Mesenchymal stem cell (in vitro differentiated cells and primary cell): ENCODE data around the gene CERS5.

ENCODE experiments used
- DNase-seq: peaks from one replicate; pipeline ENCODE4 v3.0.0-alpha.2; 2013
- H2AFZ ChIP-seq: one replicate; pipeline ENCODE4 v1.6.1; 2013; ENCODE audit warnings: low read depth, mild to moderate bottlenecking, control low read depth, inconsistent platforms, low read length, moderate library complexity
- H2AK5ac ChIP-seq: 2 replicates; pipeline ENCODE4 v1.6.1; 2013; ENCODE audit warnings: low read length, moderate library complexity, mild to moderate bottlenecking, inconsistent platforms; ENCODE audit not compliant: severe bottlenecking
- H2BK120ac ChIP-seq: one replicate; pipeline ENCODE4 v1.6.1; 2013; ENCODE audit warnings: low read depth, mild to moderate bottlenecking, inconsistent platforms, low read length, moderate library complexity
- H2BK12ac ChIP-seq, 2 experiments: one replicate each; pipeline ENCODE4 v1.6.1; 2013; ENCODE audit warnings: inconsistent platforms in 2 of 2, low read length in 2 of 2, mild to moderate bottlenecking in 2 of 2, moderate library complexity in 2 of 2, control low read depth in 1 of 2
- H2BK15ac ChIP-seq: one replicate; pipeline ENCODE4 v1.6.1; 2013; ENCODE audit warnings: mild to moderate bottlenecking, low read depth, inconsistent platforms; ENCODE audit not compliant: poor library complexity, severe bottlenecking
- H2BK5ac ChIP-seq: 2 replicates; pipeline ENCODE4 v1.6.1; 2013; ENCODE audit warnings: low read depth, mild to moderate bottlenecking, low read length, control low read depth, inconsistent platforms; ENCODE audit not compliant: poor library complexity, severe bottlenecking
- H3K14ac ChIP-seq, 2 experiments: one replicate each; pipeline ENCODE4 v1.6.1; 2013; ENCODE audit warnings: inconsistent platforms in 2 of 2, low read length in 2 of 2, control low read depth in 1 of 2, mild to moderate bottlenecking in 1 of 2, moderate library complexity in 1 of 2
- H3K18ac ChIP-seq, 2 experiments: one replicate each; pipeline ENCODE4 v1.6.1; 2013; ENCODE audit warnings: inconsistent platforms in 2 of 2, low read length in 2 of 2, control low read depth in 1 of 2, low read depth in 1 of 2, mild to moderate bottlenecking in 1 of 2
- H3K23ac ChIP-seq, 2 experiments: one replicate each; pipeline ENCODE4 v1.6.1; 2013; ENCODE audit warnings: inconsistent platforms in 2 of 2, low read length in 2 of 2, mild to moderate bottlenecking in 2 of 2, moderate library complexity in 2 of 2, control low read depth in 1 of 2
- H3K27ac ChIP-seq: 2 replicates; pipeline ENCODE4 v1.5.1; 2013; ENCODE audit warnings: mild to moderate bottlenecking, moderate library complexity, low read length, control low read depth, inconsistent platforms; ENCODE audit not compliant: poor library complexity, severe bottlenecking
- H3K27me3 ChIP-seq, 2 experiments: 2 replicates each; pipeline versions ENCODE4 v1.6.1 to v1.7.0; 2013; ENCODE audit warnings: low read length in 2 of 2, mild to moderate bottlenecking in 2 of 2, moderate library complexity in 2 of 2, control low read depth in 1 of 2, inconsistent platforms in 1 of 2; ENCODE audit not compliant: control insufficient read depth in 1 of 2, insufficient read depth in 1 of 2
- H3K36me3 ChIP-seq, 2 experiments: 2 replicates each; pipeline versions ENCODE4 v1.6.1 to v1.7.0; 2013; ENCODE audit warnings: low read length in 2 of 2, control low read depth in 1 of 2, inconsistent platforms in 1 of 2, low read depth in 1 of 2, mild to moderate bottlenecking in 1 of 2; ENCODE audit not compliant: insufficient read depth in 2 of 2, control insufficient read depth in 1 of 2
- H3K4ac ChIP-seq, 2 experiments: one replicate each; pipeline ENCODE4 v1.6.1; 2013; ENCODE audit warnings: inconsistent platforms in 2 of 2, low read length in 2 of 2, mild to moderate bottlenecking in 2 of 2, moderate library complexity in 2 of 2, control low read depth in 1 of 2, low read depth in 1 of 2
- H3K4me1 ChIP-seq: 2 replicates; pipeline ENCODE4 v1.6.1; 2013; ENCODE audit warnings: low read depth, low read length, control low read depth; ENCODE audit not compliant: control insufficient read depth, insufficient read depth
- H3K4me2 ChIP-seq: 2 replicates; pipeline ENCODE4 v1.6.1; 2013; ENCODE audit warnings: low read length, mild to moderate bottlenecking, inconsistent platforms; ENCODE audit not compliant: poor library complexity, severe bottlenecking
- H3K4me3 ChIP-seq, 2 experiments: 2 replicates each; pipeline versions ENCODE4 v1.5.1 to v1.7.0; 2013; ENCODE audit warnings: low read length in 2 of 2, mild to moderate bottlenecking in 2 of 2, control low read depth in 1 of 2, low read depth in 1 of 2; ENCODE audit not compliant: insufficient read depth in 1 of 2
- H3K79me1 ChIP-seq: replicated peaks from 2 replicates; pipeline ENCODE4 v1.6.1; 2013; ENCODE audit warnings: mild to moderate bottlenecking, control low read depth, low read length, inconsistent platforms; ENCODE audit not compliant: poor library complexity, severe bottlenecking
- H3K9ac ChIP-seq: 2 replicates; pipeline ENCODE4 v1.7.0; 2013; ENCODE audit warnings: mild to moderate bottlenecking, low read length, moderate library complexity
- H3K9me3 ChIP-seq: 2 replicates; pipeline ENCODE4 v1.7.0; 2013; ENCODE audit warnings: mild to moderate bottlenecking, low read length; ENCODE audit not compliant: control insufficient read depth
- H4K8ac ChIP-seq: one replicate; pipeline ENCODE4 v1.6.1; 2013; ENCODE audit warnings: inconsistent platforms, mild to moderate bottlenecking, low read length, moderate library complexity
- H4K91ac ChIP-seq: one replicate; pipeline ENCODE4 v1.6.1; 2013; ENCODE audit warnings: mild to moderate bottlenecking, low read length, inconsistent platforms
- WGBS: methylation state at CpG from one replicate; pipeline ENCODE4 v1.1.7; 2013; ENCODE audit warnings: mixed read lengths; 5-methylcytosine and 5-hydroxymethylcytosine counted together

The CERS5 gene

GRCh38 chr12:50105913-50106450, 61.2 kb downstream of the CERS5 start:
- Histone ChIP-seq H3K4me1 (peaks cover 32% of the 10 kb centered on the region), H4K8ac (no peak overlapping the region), H3K27me3 (peaks cover 0 to 6% of the 10 kb centered on the region in 2 experiments), H3K18ac (no peak overlapping the region), H2BK15ac (no peak overlapping the region), H3K9me3 (no peaks in the 10 kb centered on the region), H2BK5ac (no peak overlapping the region), H3K27ac (no peak overlapping the region), H3K4me3 (no peak overlapping the region), H2AFZ (no peak overlapping the region), H3K79me1 (no peaks in the 10 kb centered on the region), H2BK120ac (no peak overlapping the region), H3K9ac (no peak overlapping the region), H2BK12ac (no peak overlapping the region), H3K4me2 (no peak overlapping the region), H3K36me3 (peaks cover 8 to 13% of the 10 kb centered on the region in 2 experiments), H3K14ac (no peak overlapping the region), H4K91ac (no peak overlapping the region), H3K23ac (no peak overlapping the region), H2AK5ac (no peak overlapping the region), H3K4ac (no peak overlapping the region)
- DNase-seq: no peak
- 93% methylated on average over 12 of the region's 12 CpGs for WGBS

GRCh38 chr12:50104417-50105366, 62.5 kb downstream of the CERS5 start:
- Histone ChIP-seq H2BK12ac (no peak overlapping the region), H3K36me3 (peaks cover 19 to 22% of the 10 kb centered on the region in 2 experiments), H3K4ac (no peak overlapping the region), H2AK5ac (no peak overlapping the region), H3K18ac (no peak overlapping the region), H2BK5ac (no peak overlapping the region), H3K4me1 (peaks cover 20% of the 10 kb centered on the region), H4K8ac (no peak overlapping the region), H2BK120ac (no peak overlapping the region), H3K4me3 (no peak overlapping the region), H2BK15ac (no peak overlapping the region), H3K9me3 (no peaks in the 10 kb centered on the region), H3K23ac (no peak overlapping the region), H3K14ac (no peak overlapping the region), H2AFZ (no peak overlapping the region), H3K79me1 (no peaks in the 10 kb centered on the region), H3K27me3 (peaks cover 0 to 6% of the 10 kb centered on the region in 2 experiments), H3K9ac (no peak overlapping the region), H3K4me2 (no peak overlapping the region), H3K27ac (no peak overlapping the region), H4K91ac (no peak overlapping the region)
- no peak for DNase-seq
- WGBS: 93% methylated on average over 14 of the region's 14 CpGs

GRCh38 chr12:50103767-50104321, 63.3 kb downstream of the CERS5 start, which contains the start of gene GPD1:
TSS of gene GPD1 (plus strand) at chr12:50104008. CDS start at chr12:50104051, 43 bp downstream.
- no peak within 1 kb of the TSS for H4K8ac ChIP-seq
- no peak within 1 kb of the TSS for H2AFZ ChIP-seq
- no peak within 1 kb of the TSS for H3K18ac ChIP-seq
- WGBS: 57% methylated on average over 13 of the region's 13 CpGs
- H3K9me3 ChIP-seq: no peaks in the 10 kb centered on the region
- H2BK120ac ChIP-seq: no peak within 1 kb of the TSS
- peak within 1 kb of the TSS in 1 of 2 experiments; percentile 54 for H2BK12ac ChIP-seq
- H3K27me3 ChIP-seq: peaks cover 0 to 6% of the 10 kb centered on the region in 2 experiments
- no peak within 1 kb of the TSS for H3K14ac ChIP-seq
- H3K4me2 ChIP-seq: no peak within 1 kb of the TSS
- no peak within 1 kb of the TSS for H3K4me3 ChIP-seq
- H3K4me1 ChIP-seq: peaks cover 18% of the 10 kb centered on the region
- no peak within 1 kb of the TSS for H3K4ac ChIP-seq
- H3K79me1 ChIP-seq: no peaks in the 10 kb centered on the region
- H2AK5ac ChIP-seq: no peak within 1 kb of the TSS
- H2BK5ac ChIP-seq: no peak within 1 kb of the TSS
- H2BK15ac ChIP-seq: no peak within 1 kb of the TSS
- H3K36me3 ChIP-seq: peaks cover 27 to 31% of the 10 kb centered on the region in 2 experiments
- no peak within 1 kb of the TSS for H3K23ac ChIP-seq
- H4K91ac ChIP-seq: no peak within 1 kb of the TSS
- H3K9ac ChIP-seq: no peak within 1 kb of the TSS
- peak; percentile 19 for DNase-seq
- H3K27ac ChIP-seq: no peak within 1 kb of the TSS

DNA sequence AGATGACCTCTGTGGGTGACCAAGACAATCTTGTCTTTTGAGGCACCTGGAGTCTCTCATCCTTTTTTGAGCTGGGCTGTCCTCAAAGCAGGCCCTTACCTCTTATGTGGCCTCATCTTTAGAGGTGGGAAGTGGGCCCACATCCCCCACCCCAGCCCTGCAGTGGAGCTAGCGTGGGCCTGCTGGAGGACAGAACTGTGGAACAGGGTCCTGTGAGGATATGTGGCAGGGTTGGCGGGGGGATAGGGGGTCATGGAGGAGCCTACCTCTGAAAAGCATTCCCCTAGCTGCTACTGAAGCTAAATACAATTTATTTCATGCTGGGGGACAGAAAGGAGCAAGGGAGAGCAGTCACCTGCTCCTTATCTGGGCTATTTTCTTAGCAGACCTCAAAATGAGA, 63.8 kb downstream of the CERS5 start:
- Histone ChIP-seq H2BK5ac (no peak overlapping the region), H3K9ac (no peak overlapping the region), H2BK120ac (no peak overlapping the region), H2AK5ac (no peak overlapping the region), H4K8ac (no peak overlapping the region), H3K36me3 (peaks cover 32 to 35% of the 10 kb centered on the region in 2 experiments), H3K14ac (no peak overlapping the region), H4K91ac (no peak overlapping the region), H3K4me1 (peaks cover 18% of the 10 kb centered on the region), H3K23ac (no peak overlapping the region), H2BK15ac (no peak overlapping the region), H3K27ac (no peak overlapping the region), H2AFZ (no peak overlapping the region), H3K18ac (no peak overlapping the region), H3K4ac (no peak overlapping the region), H3K4me2 (no peak overlapping the region), H3K79me1 (no peaks in the 10 kb centered on the region), H2BK12ac (no peak overlapping the region), H3K4me3 (no peak overlapping the region), H3K9me3 (no peaks in the 10 kb centered on the region), H3K27me3 (peaks cover 0 to 6% of the 10 kb centered on the region in 2 experiments)
- WGBS: 94% methylated on average over 2 of the region's 2 CpGs
- no peak for DNase-seq
